K562 (cell line): ENCODE results near the gene YIPF1. TPM values are rescaled to one million over a fixed set of nuclear protein-coding genes. Genes with fewer than 3 reads are reported as not detected.
A peak's percentile ranks its signal among the peaks of the same experiment; 100 is the strongest.

ENCODE experiments used
- CEBPZ ChIP-seq: fragments of 150-350 bp; IDR thresholded peaks from 2 replicates; pipeline ENCODE4 v1.6.1; 2014; ENCODE audit warnings: low read depth, mild to moderate bottlenecking, low read length, borderline replicate concordance
- CHAMP1 ChIP-seq: fragments of 450-650 bp; IDR thresholded peaks from 2 replicates; pipeline ENCODE4 v1.6.1; 2016; ENCODE audit warnings: mild to moderate bottlenecking
- E2F4 ChIP-seq: sonication (generic); formaldehyde crosslinking; IDR thresholded peaks from 2 replicates; pipeline ENCODE4 v1.8.0; 2022; ENCODE audit warnings: mild to moderate bottlenecking, low read depth, missing genetic modification reagents
- ELF2 ChIP-seq: fragments of 250-450 bp; sonication (Bioruptor Pico); IDR thresholded peaks from 2 replicates; pipeline ENCODE4 v1.5.0; 2021; ENCODE audit warnings: mild to moderate bottlenecking
- KHSRP ChIP-seq: fragments of 450-650 bp; IDR thresholded peaks from 2 replicates; pipeline ENCODE4 v1.6.1; 2017
- MIER1 ChIP-seq: fragments of 450-650 bp; IDR thresholded peaks from 2 replicates; pipeline ENCODE4 v1.6.1; 2016; ENCODE audit warnings: antibody characterized with exemption, mild to moderate bottlenecking, low read depth
- MNT ChIP-seq, 2 experiments: fragments of 450-650 bp; conservative IDR thresholded peaks; 2 replicates each; pipeline ENCODE4 v1.6.1; 2017; ENCODE audit warnings: mild to moderate bottlenecking in 2 of 2, moderate library complexity in 2 of 2
- NRF1 ChIP-seq, 2 experiments: fragments of 450-650 bp; IDR thresholded peaks in 1 of 2; conservative IDR thresholded peaks in 1 of 2; 2 replicates each; pipeline ENCODE4 v1.6.1; 2014; ENCODE audit warnings: mild to moderate bottlenecking in 2 of 2
- POLR2AphosphoS5 ChIP-seq: IDR thresholded peaks from 2 replicates; pipeline ENCODE4 v1.6.1; 2011; ENCODE audit warnings: mild to moderate bottlenecking, low read depth, low read length, moderate library complexity; ENCODE audit not compliant: control insufficient read depth, insufficient read depth
- PREB ChIP-seq: sonication (generic); formaldehyde crosslinking; IDR thresholded peaks from 2 replicates; pipeline ENCODE4 v1.8.1; 2023; ENCODE audit warnings: mild to moderate bottlenecking, missing genetic modification reagents
- RAD21 ChIP-seq, 2 experiments: fragments of 250-450 bp in 1 of 2; fragments of 450-650 bp in 1 of 2; sonication (Bioruptor Pico) in 1 of 2; formaldehyde crosslinking in 1 of 2; IDR thresholded peaks in 1 of 2; conservative IDR thresholded peaks in 1 of 2; 2 replicates each; pipeline versions ENCODE4 v1.4.0 to v1.8.0; 2020 to 2022; ENCODE audit warnings: mild to moderate bottlenecking in 2 of 2, moderate library complexity in 1 of 2
- SMARCA5 ChIP-seq: fragments of 450-650 bp; IDR thresholded peaks from 2 replicates; pipeline ENCODE4 v1.6.1; 2016
- TEAD1 ChIP-seq, 2 experiments: fragments of 450-650 bp in 1 of 2; sonication (generic) in 1 of 2; formaldehyde crosslinking; IDR thresholded peaks; 2 replicates each; pipeline versions ENCODE4 v1.4.0 to v1.8.0; 2020 to 2022; ENCODE audit warnings: mild to moderate bottlenecking in 2 of 2, missing genetic modification reagents in 1 of 2
- ZFP36 ChIP-seq: fragments of 150-350 bp; IDR thresholded peaks from 2 replicates; pipeline ENCODE4 v1.6.1; 2018; ENCODE audit warnings: low read length, low read depth; ENCODE audit not compliant: partially characterized antibody
- ZNF695 ChIP-seq: fragments of 450-650 bp; formaldehyde crosslinking; IDR thresholded peaks from 2 replicates; pipeline ENCODE4 v1.4.0; 2020; ENCODE audit warnings: mild to moderate bottlenecking, moderate library complexity
- polyA plus RNA-seq, 8 experiments: library from polyadenylated mRNA; depleted of rRNA in 4 of 8; stranded (reverse) in 5 of 8; unstranded in 3 of 8; fragments of >200 nt; fragmentation: Nextera tagmentation in 2 of 8; fragmentation: Illumina TruSeq in 1 of 8; extraction: Ambion mirVana in 2 of 8; extraction: Trizol in 1 of 8; gene quantifications; 2 replicates each; pipeline versions ENCODE4 v1.2.1 to v1.2.3, GENCODE V29; 2011 to 2014; ENCODE audit warnings: inconsistent platforms in 1 of 8, missing spikeins in 1 of 8
- total RNA-seq, 7 experiments: library from RNA; depleted of rRNA in 6 of 7; stranded (reverse); fragments of >200 nt in 6 of 7; fragmentation: Illumina TruSeq in 2 of 7; extraction: Trizol in 2 of 7; gene quantifications; 2 replicates each; pipeline versions ENCODE4 v1.2.1 to v1.2.3, GENCODE V29; 2011 to 2021; ENCODE audit warnings: low replicate concordance in 1 of 7

The YIPF1 gene
- total and polyA plus RNA-seq, 9 of the 15 experiments (the other 6 are each of a cell fraction or from before 2014, with no cell fraction given), result 11.5 to 37.5 (median 19.2) TPM

- TF ChIP-seq NRF1 (conservative IDR thresholded peaks at IDR 0.05 in 1 of 2, IDR thresholded peaks at IDR 0.05 in 1 of 2), result no peak
- no peak for TF ChIP-seq CEBPZ
- TF ChIP-seq CHAMP1, result no peak
- TF ChIP-seq ZFP36, result no peak
- no peak for TF ChIP-seq ZNF695 (CRISPR knock-in tag)
- peak; percentile 66 to 83 for TF ChIP-seq RAD21 (CRISPR knock-in tag; conservative IDR thresholded peaks at IDR 0.05 in 1 of 2, IDR thresholded peaks at IDR 0.05 in 1 of 2)
- no peak for TF ChIP-seq KHSRP
- TF ChIP-seq TEAD1 (CRISPR knock-in tag; IDR thresholded peaks at IDR 0.05), result peak in 1 of 2 experiments; percentile 49; a peak in 1 of 4 replicates
- 0 out of 4 replicates have a peak, but pooled peaks of 1 of the 2 experiments have one; percentile 9 for TF ChIP-seq MNT (conservative IDR thresholded peaks at IDR 0.05)
- no peak for TF ChIP-seq E2F4
- no peak for TF ChIP-seq PREB (CRISPR knock-in tag)
- no peak for TF ChIP-seq MIER1
- TF ChIP-seq SMARCA5, result no peak
- TF ChIP-seq POLR2AphosphoS5, result no peak
- no peak for TF ChIP-seq ELF2
Measured at GRCh38 chr1:53878492-53879105, 11.0 kb downstream of the YIPF1 start (continued).
